LHCN-M2 (cell line): Measurements from ENCODE around the gene CSNK1A1L. TPM values are rescaled to one million over a fixed set of nuclear protein-coding genes. Genes with fewer than 3 reads are reported as not detected.

Experiments used
- DNase-seq: peaks from one replicate; pipeline ENCODE4 v3.0.0-alpha.2; 2012; ENCODE audit warnings: low read depth
- polyA plus RNA-seq: library from polyadenylated mRNA; unstranded; fragments of >200 nt; gene quantifications from one replicate; pipeline ENCODE4 v1.2.1, GENCODE V29; 2012; ENCODE audit warnings: missing spikeins
- total RNA-seq: library from RNA; depleted of rRNA; stranded (reverse); fragments of >200 nt; gene quantifications from 2 replicates; pipeline ENCODE4 v1.2.3, GENCODE V29; 2014; rRNA removed

The CSNK1A1L gene
- total RNA-seq, result not detected in 2 replicates
- not detected for polyA plus RNA-seq

GRCh38 chr13:37105251-37105714, at the start of gene CSNK1A1L:
CSNK1A1L (minus strand) TSS chr13:37105664; CDS start chr13:37105256, 408 bp downstream.
- DNase-seq, result no peak

DNA sequence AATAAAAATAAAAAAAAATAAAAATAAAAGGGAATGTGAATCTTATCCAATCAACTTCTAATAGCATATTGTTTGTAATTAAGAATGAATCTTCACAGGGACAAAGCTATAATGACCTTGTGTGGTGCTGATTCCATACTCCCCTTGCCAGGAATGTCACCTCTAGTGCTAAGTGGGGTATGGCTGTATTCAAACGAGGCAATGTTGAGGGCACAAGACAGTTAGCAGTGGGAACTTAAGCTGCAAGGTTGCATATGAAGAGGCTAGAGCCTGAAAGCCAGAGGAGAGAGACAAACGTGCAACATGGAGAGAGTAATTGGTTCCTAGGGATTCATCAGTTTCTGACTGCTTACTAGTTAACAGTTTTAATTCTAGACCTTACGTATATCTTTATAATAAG, 43.9 kb upstream of the CSNK1A1L start:
- no peak for DNase-seq

DNA sequence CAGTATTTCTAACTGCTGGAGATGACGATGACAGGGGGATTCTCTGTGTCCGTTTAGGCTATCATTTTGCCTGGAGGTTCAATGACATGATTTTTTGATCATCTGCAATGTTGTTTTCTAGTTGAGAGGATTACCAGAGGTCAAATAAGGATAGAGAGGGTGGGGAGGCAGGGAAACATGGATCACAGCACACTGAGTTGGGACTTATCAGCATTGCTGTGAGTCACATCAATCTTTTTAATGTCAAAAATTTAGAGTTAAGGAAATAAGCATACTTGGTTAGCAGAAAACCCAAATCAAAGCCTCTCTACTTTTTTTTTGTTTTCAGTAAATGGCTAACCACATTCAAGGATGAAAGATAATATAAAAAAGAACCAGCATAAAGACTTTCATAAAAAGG, 43.0 kb upstream of the CSNK1A1L start:
- no peak for DNase-seq

DNA sequence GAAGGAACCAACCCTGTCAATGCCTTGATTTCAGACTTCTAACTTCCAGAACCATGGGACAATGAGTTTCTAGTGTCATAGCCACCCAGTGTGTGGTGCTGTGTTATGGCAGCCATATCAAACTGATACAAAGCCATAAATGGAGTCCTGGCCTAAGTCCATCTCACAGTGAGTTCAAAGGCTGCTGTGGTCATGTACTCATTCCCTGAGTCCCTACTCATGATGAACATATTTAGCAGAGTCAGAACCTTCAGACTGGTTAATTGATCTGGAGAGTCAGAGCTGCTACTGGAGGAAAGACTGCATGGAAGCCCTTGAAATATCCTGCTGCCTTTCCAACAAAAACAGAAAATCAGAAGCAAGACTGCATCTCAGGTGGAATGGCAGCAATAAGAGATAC, 39.2 kb upstream of the CSNK1A1L start:
- DNase-seq, result peak; percentile 51

DNA sequence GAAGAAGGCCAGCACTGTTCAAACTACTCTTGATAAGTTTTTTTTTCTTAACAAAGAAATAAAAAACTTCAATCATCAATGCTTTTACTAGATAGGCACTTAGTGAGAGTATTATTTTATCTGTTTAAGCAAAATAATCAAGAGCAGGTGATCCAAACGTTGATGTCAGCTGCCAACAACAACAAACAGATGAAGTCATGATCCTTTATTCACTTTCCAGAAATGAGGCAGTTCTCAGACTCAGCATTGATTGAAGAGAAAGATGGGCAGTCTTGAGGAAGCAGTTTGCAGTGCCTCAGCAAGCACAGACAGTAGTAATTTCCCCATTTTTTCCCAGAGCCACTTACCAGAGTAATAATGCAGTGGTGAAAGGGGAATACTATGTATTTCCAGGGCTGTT, 38.4 kb upstream of the CSNK1A1L start:
- peak; percentile 46 for DNase-seq

DNA sequence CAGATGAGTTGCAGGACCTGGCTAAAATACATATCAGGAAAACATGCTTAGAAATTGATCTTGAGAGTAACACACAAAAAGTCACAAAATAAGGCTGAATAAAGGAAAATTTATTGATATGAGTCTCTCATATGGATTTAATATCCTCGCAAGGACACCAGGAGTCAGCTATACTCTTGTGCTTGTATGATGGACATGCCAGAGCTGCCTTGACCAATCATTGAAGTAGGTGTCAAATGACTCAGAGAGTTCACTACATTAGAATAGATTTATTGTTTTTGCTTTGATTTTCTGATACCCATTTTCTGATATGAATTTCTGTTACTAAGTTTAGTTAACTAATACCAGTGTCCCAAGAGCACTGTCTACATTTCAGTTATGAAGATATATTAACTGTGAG, 37.4 kb upstream of the CSNK1A1L start:
- no peak for DNase-seq

DNA sequence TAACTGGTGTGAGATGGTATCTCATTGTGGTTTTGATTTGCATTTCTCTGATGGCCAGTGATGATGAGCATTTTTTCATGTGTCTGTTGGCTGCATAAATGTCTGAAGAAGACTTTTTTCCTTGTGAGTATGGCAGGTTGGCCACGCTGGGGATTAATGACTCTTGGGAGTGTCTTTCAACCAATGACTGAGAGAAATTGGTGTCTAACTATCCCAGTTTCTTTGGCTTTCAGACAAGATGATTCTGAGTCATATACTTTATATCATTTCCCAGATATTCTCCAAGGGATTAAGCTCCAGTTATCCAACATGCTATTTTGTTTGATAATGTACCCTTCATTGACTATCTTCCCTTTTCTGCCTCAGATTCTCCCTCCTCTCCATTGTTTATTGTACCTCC, 35.5 kb upstream of the CSNK1A1L start:
- peak; percentile 58 for DNase-seq

DNA sequence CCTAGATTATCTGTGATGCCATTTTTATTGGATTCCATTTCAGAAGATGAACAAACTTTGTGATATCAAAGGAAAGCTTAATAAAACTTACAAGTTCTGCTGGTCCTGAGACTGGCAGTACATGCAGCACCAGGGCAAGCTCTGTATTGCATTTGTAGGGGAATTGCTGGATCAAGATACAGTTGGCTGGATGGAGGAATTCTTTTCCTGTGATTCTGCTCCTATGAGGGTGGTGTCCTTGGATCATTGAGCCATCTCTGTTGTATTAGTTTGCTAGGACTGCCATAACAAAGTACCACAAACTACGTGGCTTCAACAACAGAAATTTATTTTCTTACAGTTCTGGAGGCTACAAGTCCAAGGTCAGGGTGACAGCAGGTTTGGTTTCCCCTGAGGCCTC, 33.9 kb upstream of the CSNK1A1L start:
- no peak for DNase-seq

- no peak for DNase-seq
Observed at GRCh38 chr13:37138926-37139325, 33.5 kb upstream of the CSNK1A1L start.

GRCh38 chr13:37138169-37138568, 32.7 kb upstream of the CSNK1A1L start:
- DNase-seq, result peak; percentile 55

- DNase-seq, result no peak
Observed at GRCh38 chr13:37136633-37137032, 31.2 kb upstream of the CSNK1A1L start.

DNA sequence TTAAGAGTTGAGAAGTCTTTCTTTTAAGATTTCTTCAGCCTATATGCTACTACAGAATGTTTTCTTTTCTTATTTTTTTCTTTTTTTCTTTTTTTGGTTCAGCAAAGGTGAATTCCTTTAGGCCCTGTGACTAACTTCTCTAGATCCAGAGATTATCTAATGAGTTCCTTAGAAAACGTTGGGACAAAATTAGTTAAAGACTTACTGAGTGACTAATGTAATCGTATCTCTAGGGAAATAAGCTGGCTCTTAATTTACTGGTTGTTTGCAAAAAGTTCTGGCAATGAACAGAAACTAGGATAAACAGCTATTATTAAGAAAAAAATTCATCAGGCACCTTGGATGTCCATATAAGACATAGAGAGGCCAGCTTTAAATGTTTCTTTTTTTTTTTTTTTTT, 30.7 kb upstream of the CSNK1A1L start:
- DNase-seq, result no peak

DNA sequence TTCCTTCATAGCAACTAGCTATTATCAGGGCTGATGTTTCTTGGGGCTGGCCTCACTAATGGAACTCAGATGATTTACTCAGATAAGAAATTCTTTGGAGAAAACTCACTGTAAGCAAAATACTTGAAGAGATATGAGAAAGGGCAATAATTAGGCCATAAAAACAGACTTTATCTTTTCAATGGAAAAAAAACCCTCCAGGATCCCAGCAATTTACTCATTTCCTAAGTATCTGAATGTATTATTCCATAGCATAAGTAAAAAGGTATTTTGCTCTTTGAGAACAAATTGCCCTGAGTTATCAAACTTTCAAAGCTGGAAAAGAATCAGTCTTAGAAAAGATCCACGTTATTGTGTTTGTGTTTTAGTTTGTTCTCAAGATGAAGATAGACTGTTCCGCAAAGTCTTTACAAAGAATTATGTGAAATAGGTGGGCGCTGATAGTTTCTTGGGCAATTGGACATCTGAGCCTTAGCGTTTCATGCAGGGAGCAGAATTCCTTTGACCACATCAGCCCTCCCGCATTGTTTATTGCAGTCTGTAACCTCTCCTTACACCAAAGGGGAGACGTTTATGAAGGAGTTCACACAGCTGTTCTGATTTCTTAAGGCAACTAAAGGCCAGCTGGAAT, 29.1 kb upstream of the CSNK1A1L start:
- DNase-seq, result peak; percentile 89

DNA sequence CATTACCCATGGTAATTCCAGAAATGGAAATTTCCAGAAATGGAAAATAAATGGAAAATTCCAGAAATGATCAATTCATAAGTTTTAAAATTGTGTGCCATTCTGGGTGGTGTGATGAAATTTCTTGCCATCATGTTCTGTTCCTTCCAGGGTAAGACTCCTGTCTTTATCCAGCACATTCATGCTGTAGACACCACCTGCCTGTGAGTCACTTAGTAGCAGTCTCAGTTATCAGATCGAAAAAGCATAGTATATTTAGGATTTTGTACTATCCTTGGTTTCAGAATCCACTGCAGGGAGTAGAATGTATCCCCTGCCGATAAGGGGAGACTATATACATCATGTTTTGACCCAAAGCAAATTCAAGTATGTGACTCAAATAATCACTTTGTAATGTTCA, 26.7 kb upstream of the CSNK1A1L start:
- DNase-seq, result peak; percentile 29

DNA sequence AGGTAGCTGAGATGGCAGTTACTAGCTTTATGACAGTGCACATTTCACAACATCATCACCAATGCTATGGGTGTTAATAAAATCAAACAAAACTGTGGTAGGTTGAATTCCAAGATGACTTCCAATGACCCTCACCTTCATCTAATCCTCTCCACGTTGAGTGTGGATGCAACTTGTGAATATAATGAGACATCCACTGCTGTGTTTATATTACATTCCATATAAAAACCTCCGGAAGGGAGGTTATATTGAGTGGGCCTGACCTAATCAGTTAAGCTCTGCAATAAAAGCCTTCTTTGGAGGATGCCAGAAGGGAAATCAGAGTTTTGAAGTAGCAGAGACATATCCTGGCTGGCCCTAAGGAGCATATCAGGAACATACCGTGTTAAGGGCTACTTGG, 25.6 kb upstream of the CSNK1A1L start:
- DNase-seq, result no peak

DNA sequence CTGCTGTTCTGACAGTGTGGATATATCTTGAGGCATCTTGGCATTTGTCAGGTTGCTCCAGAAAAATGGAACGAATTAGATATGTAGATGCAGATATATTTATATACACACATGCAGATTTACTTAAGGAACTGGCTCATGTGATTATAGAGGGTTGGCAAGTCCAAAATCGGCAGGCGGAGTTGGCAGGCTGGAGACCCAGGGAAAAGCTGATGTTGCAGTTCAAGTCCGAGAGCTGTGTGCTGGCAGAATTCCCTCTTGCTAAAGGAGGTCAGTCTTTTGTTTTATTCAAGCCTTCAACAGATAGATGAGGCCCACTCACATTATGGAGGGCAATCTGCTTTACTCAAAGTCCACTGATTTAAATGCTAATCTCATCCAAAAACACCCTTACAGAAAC, 24.4 kb upstream of the CSNK1A1L start:
- DNase-seq, result no peak

DNA sequence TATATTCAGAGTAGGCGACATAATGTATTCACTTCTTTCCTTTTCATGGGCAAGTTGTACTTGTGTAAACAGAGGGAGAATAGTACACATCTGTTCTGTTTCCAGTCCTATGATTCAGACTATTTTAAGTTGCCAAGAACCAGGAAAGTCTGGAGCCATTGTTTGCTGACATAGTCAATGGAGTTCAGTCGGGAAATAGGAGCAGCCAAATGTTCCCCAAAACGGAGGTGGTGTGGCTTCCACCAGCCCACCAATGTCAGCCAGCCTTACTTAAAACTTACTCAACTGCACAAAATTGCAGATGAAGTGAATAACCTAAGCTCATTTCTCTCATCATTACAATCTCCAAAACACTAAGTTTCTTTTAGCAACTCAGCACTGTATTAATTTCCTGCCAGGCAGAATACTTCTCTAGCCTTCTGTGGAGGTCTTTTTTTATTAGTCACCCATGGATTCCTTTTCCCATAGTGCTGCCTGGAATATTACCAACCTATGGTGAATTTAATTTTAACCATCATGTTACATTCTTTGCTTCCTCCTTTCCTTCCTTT, 22.3 kb upstream of the CSNK1A1L start:
- DNase-seq, result peak; percentile 71

DNA sequence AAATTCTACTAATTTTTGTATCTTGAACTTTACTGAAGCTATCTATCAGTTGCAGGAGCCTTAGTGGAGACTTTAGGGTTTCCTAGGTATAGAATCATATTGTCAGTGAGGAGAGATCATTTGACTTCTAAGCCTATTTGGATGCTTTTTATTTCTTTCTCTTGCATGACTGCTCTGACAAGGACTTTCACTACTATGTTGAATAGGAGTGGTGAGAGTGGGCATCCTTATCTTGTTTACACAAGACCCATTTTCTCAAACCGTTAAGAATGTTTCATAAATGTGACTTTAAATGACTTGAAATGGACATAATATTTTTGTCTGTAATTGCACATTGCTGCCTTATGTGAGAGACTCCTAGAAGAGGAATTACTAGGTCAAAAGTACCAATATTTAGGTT, 17.9 kb upstream of the CSNK1A1L start:
- no peak for DNase-seq

DNA sequence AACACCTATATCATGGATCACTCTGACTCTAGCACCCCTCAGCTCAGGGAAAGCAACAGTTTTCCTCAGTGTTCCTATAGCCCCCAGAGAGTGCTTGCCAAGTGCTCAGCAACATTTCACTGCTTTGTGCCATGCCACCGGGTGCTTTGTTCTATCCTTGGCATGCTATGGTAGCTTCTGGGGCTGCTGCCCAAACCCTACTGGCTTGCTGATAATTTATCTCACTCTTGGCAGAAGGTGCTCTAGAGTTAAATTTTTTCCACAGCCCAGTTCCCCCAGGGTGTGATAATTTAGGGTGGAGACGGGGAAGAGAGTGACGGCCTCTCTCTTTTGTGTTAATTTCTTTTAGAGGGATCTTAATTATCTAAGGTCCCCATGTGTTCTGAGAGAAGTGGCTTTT, 12.6 kb upstream of the CSNK1A1L start:
- DNase-seq, result no peak

DNA sequence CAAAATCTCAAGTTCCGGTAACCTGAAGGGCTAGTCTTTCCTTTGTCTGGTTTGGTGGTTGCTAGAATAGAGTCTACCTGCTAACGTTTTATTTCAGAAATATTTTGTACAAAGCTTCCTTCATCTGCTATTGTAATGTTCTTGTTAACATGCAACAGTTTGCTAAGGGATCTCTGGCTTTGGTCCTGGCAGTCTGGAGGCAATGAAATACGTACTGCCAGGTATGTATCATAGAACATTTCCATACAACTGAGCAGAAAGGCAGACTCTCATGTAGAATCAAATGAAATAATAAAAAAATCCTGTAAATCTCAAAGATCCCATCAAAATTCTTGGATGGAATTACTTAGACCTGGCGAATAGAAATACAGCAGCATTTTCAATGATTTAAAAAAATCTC, 8.8 kb upstream of the CSNK1A1L start:
- DNase-seq, result no peak

DNA sequence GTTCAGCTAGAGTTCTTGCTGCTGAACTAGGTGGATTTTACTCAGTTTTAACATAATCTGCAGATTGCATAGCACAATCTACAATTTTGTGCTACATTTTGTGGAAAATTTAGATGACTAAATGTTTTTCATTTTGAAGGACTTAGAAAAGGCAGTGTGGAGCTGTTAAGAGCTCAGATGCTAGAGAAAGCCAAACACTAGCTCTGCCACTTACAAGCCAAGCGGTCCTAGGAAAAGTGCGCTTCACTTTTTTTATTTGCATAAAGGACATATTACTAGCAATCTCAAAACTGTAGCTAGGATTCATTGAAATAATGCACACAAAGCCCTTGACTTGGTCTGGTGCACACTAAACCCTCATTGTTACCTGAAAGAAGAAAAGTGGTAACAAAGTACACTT, 8.1 kb upstream of the CSNK1A1L start:
- DNase-seq, result no peak

DNA sequence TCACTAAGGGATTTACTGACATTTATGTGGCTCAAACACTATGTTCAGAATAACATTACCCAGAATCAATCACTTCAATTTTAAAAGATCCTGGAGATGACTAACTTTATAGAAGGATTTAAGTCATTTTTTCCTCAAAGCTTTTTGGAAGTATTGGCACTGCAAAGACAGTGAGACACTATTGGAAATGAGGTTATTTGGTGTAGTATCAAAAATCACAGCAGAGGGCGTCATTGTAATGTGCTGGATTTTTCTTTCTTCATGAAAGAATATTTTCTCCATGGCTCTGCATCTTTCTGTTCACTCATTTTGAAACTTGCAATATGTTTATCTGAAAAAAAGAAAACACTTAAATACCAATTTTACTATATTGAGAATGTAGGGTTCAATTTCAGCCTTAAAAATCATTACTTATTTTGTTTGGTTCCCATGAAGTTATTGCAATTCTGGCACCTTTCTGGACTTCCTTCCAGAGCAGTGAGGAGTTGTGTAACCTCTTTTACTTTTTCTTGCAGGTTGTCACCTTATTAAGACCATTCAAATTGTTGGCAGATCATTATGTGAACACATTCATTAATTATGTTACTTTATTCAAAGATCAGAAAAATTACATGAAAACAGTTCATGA, 3.7 kb upstream of the CSNK1A1L start:
- peak; percentile 49 for DNase-seq

GRCh38 chr13:37107868-37108267, 2.4 kb upstream of the CSNK1A1L start:
- DNase-seq, result no peak
